Muscle of arm (tissue), 12 donors: ENCODE data around the gene BAIAP2L2. TPM values are rescaled to one million over a fixed set of nuclear protein-coding genes. Genes with fewer than 3 reads are reported as not detected.

Source experiments
- DNase-seq: peaks from one replicate; pipeline ENCODE4 v3.0.0-alpha.2; 2013
- polyA plus RNA-seq, 12 donors: library from polyadenylated mRNA; unstranded; fragments of 120-200 nt; gene quantifications; one replicate each; pipeline ENCODE4 v1.2.1, GENCODE V29; 2013; ENCODE audit not compliant: insufficient read length in 12 of 12

Gene BAIAP2L2
- polyA plus RNA-seq, 12 donors: 0.52 to 17.0 (median 1.1) TPM; not detected in 1

GRCh38 chr22:38069372-38070249 is 40.9 kb downstream of the BAIAP2L2 start:
- no peak for DNase-seq

- no peak for DNase-seq
These were observed 41.7 kb downstream of the BAIAP2L2 start for GRCh38 chr22:38068641-38069371.

GRCh38 chr22:38067761-38068360 is 42.6 kb downstream of the BAIAP2L2 start:
- DNase-seq: no peak

- no peak for DNase-seq
These were observed 43.5 kb downstream of the BAIAP2L2 start for GRCh38 chr22:38067028-38067415.

GRCh38 chr22:38066381-38067027 is 44.0 kb downstream of the BAIAP2L2 start:
- DNase-seq: no peak

GRCh38 chr22:38065539-38065938 is 44.9 kb downstream of the BAIAP2L2 start:
- DNase-seq: no peak

- DNase-seq: no peak
These were observed 47.7 kb downstream of the BAIAP2L2 start for GRCh38 chr22:38062791-38063190.

GRCh38 chr22:38056969-38057891 is 53.3 kb downstream of the BAIAP2L2 start, which contains the start of gene PICK1:
TSS of gene PICK1 (plus strand) at chr22:38057404. CDS start at chr22:38057810, 406 bp downstream.
- DNase-seq: peak; percentile 90

GRCh38 chr22:38051900-38052862 is 58.3 kb downstream of the BAIAP2L2 start:
- peak; percentile 77 for DNase-seq

- DNase-seq: no peak
These were observed 59.2 kb downstream of the BAIAP2L2 start for GRCh38 chr22:38051261-38051660.

GRCh38 chr22:38050720-38051119 is 59.8 kb downstream of the BAIAP2L2 start:
- DNase-seq: no peak

- DNase-seq: no peak
These were observed 60.5 kb downstream of the BAIAP2L2 start for GRCh38 chr22:38049812-38050619.

GRCh38 chr22:38046070-38046748 is 64.3 kb downstream of the BAIAP2L2 start:
- no peak for DNase-seq

- DNase-seq: no peak
These were observed 67.1 kb downstream of the BAIAP2L2 start for GRCh38 chr22:38043151-38044039.

GRCh38 chr22:38042488-38042790 is 68.0 kb downstream of the BAIAP2L2 start:
- DNase-seq: no peak

GRCh38 chr22:38041760-38042487 is 68.6 kb downstream of the BAIAP2L2 start:
- DNase-seq: no peak
